CD14-positive monocyte (primary cell): ENCODE data around the gene NOC2L. TPM values are rescaled to one million over a fixed set of nuclear protein-coding genes. Genes with fewer than 3 reads are reported as not detected.

Source experiments
- DNase-seq, 3 donors: peaks; one replicate each; pipeline ENCODE4 v3.0.0-alpha.2; 2011 to 2022
- H2AFZ ChIP-seq: 2 replicates; pipeline ENCODE4 v1.6.0; 2012; ENCODE audit warnings: mild to moderate bottlenecking, low read depth, low read length, inconsistent platforms; ENCODE audit not compliant: insufficient read depth, poor library complexity, severe bottlenecking
- H3K27ac ChIP-seq, 2 donors: 1 replicate in 1 of 2; 2 replicates in 1 of 2; pipeline ENCODE4 v1.5.1; 2012 to 2013; ENCODE audit warnings: low read length in 2 of 2, control low read depth in 1 of 2, inconsistent platforms in 1 of 2, low read depth in 1 of 2, mild to moderate bottlenecking in 1 of 2
- H3K27me3 ChIP-seq, 2 donors: one replicate each; pipeline versions ENCODE4 v1.6.0 to v1.6.1; 2011 to 2013; ENCODE audit warnings: low read length in 2 of 2; ENCODE audit not compliant: control insufficient read depth in 2 of 2, insufficient read depth in 2 of 2
- H3K36me3 ChIP-seq, 2 donors: replicated peaks in 1 of 2; 1 replicate in 1 of 2; 2 replicates in 1 of 2; pipeline versions ENCODE4 v1.5.1 to v1.6.1; 2012 to 2013; ENCODE audit warnings: low read length in 2 of 2, control low read depth in 1 of 2, inconsistent platforms in 1 of 2, mild to moderate bottlenecking in 1 of 2; ENCODE audit not compliant: insufficient read depth in 2 of 2, control insufficient read depth in 1 of 2
- H3K4me1 ChIP-seq, 2 donors: 1 replicate in 1 of 2; 2 replicates in 1 of 2; pipeline versions ENCODE4 v1.5.1 to v1.6.1; 2012 to 2013; ENCODE audit warnings: low read length in 2 of 2, control low read depth in 1 of 2, inconsistent platforms in 1 of 2, mild to moderate bottlenecking in 1 of 2, moderate library complexity in 1 of 2; ENCODE audit not compliant: insufficient read depth in 2 of 2, control insufficient read depth in 1 of 2
- H3K4me2 ChIP-seq: replicated peaks from 2 replicates; pipeline ENCODE3; 2012; ENCODE audit warnings: low read length, moderate library complexity, mild to moderate bottlenecking; ENCODE audit not compliant: poor library complexity, severe bottlenecking; ENCODE audit errors: extremely low read depth
- H3K4me3 ChIP-seq, 3 experiments: fragments of 200-600 bp in 1 of 3; sonication (generic) in 1 of 3; replicated peaks in 1 of 3; 1 replicate in 2 of 3; 2 replicates in 1 of 3; pipeline ENCODE4 v1.5.1; 2011 to 2013; ENCODE audit warnings: low read length in 3 of 3, mild to moderate bottlenecking in 3 of 3, control low read depth in 2 of 3, low read depth in 2 of 3, inconsistent platforms in 1 of 3, moderate library complexity in 1 of 3
- H3K79me2 ChIP-seq: 2 replicates; pipeline ENCODE4 v1.6.0; 2012; ENCODE audit warnings: mild to moderate bottlenecking, control low read depth, inconsistent platforms, low read length, moderate library complexity; ENCODE audit not compliant: insufficient read depth
- H3K9ac ChIP-seq: 2 replicates; pipeline ENCODE4 v1.6.0; 2017; ENCODE audit warnings: low read length, mild to moderate bottlenecking; ENCODE audit not compliant: insufficient read depth, poor library complexity, severe bottlenecking
- H3K9me3 ChIP-seq, 2 donors: replicated peaks in 1 of 2; 1 replicate in 1 of 2; 2 replicates in 1 of 2; pipeline versions ENCODE4 v1.5.1 to v1.6.1; 2012 to 2013; ENCODE audit warnings: low read length in 2 of 2, control low read depth in 1 of 2; ENCODE audit not compliant: control insufficient read depth in 1 of 2, insufficient read depth in 1 of 2
- H4K20me1 ChIP-seq: 2 replicates; pipeline ENCODE4 v1.6.0; 2012; ENCODE audit warnings: mild to moderate bottlenecking, low read length, control low read depth, moderate library complexity; ENCODE audit not compliant: insufficient read depth
- H3K27ac Mint-ChIP-seq, 7 donors: one replicate each; pipeline ENCODE4 v1.8.0; 2020; ENCODE audit warnings: mild to moderate bottlenecking in 7 of 7, mixed read lengths in 7 of 7, moderate library complexity in 6 of 7, inconsistent platforms in 2 of 7
- H3K27me3 Mint-ChIP-seq, 3 donors: one replicate each; pipeline ENCODE4 v1.8.0; 2021 to 2022; ENCODE audit warnings: low read depth in 3 of 3, mild to moderate bottlenecking in 3 of 3, mixed read lengths in 3 of 3, moderate library complexity in 3 of 3, inconsistent platforms in 1 of 3
- H3K36me3 Mint-ChIP-seq, 2 donors: one replicate each; pipeline ENCODE4 v1.8.0; 2020; ENCODE audit warnings: mixed read lengths in 2 of 2, inconsistent platforms in 1 of 2, mild to moderate bottlenecking in 1 of 2
- H3K4me1 Mint-ChIP-seq: one replicate; pipeline ENCODE4 v1.8.0; 2020; ENCODE audit warnings: mild to moderate bottlenecking, mixed read lengths
- H3K4me3 Mint-ChIP-seq, 2 donors: one replicate each; pipeline ENCODE4 v1.8.0; 2020; ENCODE audit warnings: mild to moderate bottlenecking in 2 of 2, mixed read lengths in 2 of 2, moderate library complexity in 1 of 2
- H3K9me3 Mint-ChIP-seq, 7 donors: one replicate each; pipeline ENCODE4 v1.8.0; 2020 to 2022; ENCODE audit warnings: mixed read lengths in 7 of 7, mild to moderate bottlenecking in 6 of 7, moderate library complexity in 6 of 7, inconsistent platforms in 2 of 7
- WGBS: methylation state at CpG from one replicate; pipeline ENCODE4 v1.1.5; 2013; ENCODE audit warnings: missing lambda C conversion rate; ENCODE audit not compliant: insufficient coverage; 5-methylcytosine and 5-hydroxymethylcytosine counted together
- intact Hi-C, 2 donors: fragments of 100-400 bp; cut with micrococcal nuclease; formaldehyde crosslinking; loops; one replicate each; pipeline versions ENCODE4 v1.15.0 to v1.15.1; 2023
- polyA plus RNA-seq, 3 donors: library from polyadenylated mRNA; depleted of rRNA in 1 of 3; unstranded in 2 of 3; stranded (reverse) in 1 of 3; fragments of 300-500 nt in 2 of 3; fragments of >200 nt in 1 of 3; fragmentation: Illumina TruSeq in 2 of 3; gene quantifications; 1 replicate in 2 of 3; 2 replicates in 1 of 3; pipeline ENCODE4 v1.2.3, GENCODE V29; 2012 to 2021
- TF ChIP-seq, protein P1 (sequence below): fragments of 200-600 bp; IDR thresholded peaks from one replicate; pipeline ENCODE4 v1.8.0; 2022; ENCODE audit warnings: antibody characterized with exemption, mild to moderate bottlenecking

NOC2L gene
- polyA plus RNA-seq, 3 donors, result 34.5 to 47.9 (median 35.8) TPM

DNA sequence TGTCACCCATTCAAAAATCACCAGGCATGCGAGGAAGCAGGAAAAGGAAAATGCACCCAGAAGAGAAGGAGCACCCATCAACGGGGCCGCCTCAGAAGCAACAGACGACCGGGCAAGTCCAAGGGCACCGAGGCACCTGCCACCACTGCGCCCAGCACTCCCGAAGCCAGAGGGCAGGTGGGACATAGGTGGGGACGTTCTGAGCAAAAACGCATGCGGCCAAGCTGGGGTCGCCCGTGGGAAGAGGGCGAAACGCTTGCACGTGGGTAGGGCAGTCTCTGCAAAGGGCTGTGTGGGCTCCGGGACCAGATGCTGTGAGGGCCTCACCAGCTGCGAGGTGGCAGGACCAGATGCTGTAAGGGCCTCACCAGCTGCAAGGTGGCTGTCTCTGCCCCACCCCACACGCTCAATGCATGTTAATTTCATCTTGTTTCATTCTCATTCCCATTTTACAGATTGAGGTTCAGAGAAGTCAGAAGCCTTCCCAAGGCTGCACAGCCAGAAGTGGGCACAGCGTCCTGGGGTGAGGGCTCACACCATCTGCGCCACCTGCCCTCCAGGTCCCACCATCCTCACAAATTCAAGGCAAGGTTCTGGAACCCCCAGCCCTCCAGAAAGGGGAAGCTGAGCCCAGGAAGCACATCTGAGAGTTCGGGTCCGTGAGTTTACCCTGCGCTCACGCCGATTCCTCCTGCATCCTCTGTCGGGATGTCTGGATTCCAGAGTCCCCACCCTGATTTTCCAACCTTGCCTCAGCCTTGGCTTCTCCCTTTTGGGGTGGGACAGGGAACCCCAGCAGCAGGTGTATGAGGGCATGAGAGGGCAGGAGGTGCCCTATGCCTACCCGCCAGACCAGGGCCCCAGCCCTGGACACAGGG lies 43.5 kb downstream of the NOC2L start:
- Histone ChIP-seq H3K27me3 (peaks cover 0 to 22% of the 10 kb centered on the region in 2 donors), H3K4me1 (peaks cover under 1 to 2% of the 10 kb centered on the region in 2 donors), H3K9me3 (no peaks in the 10 kb centered on the region), H3K4me2 (no peak overlapping the region), H2AFZ (no peak overlapping the region), H3K27ac (no peak overlapping the region), H3K9ac (no peak overlapping the region), H3K36me3 (no peaks in the 10 kb centered on the region), H3K79me2 (no peaks in the 10 kb centered on the region), H3K4me3 (no peak overlapping the region), H4K20me1 (no peaks in the 10 kb centered on the region)
- DNase-seq, result no peak
- Mint-ChIP-seq H3K4me3 (no peak overlapping the region), H3K4me1 (peaks cover 12% of the 10 kb centered on the region), H3K9me3 (peaks cover 0 to 4% (median 2%) of the 10 kb centered on the region in 7 donors), H3K27ac (no peak overlapping the region), H3K27me3 (peaks cover 34 to 71% (median 35%) of the 10 kb centered on the region in 3 donors), H3K36me3 (no peaks in the 10 kb centered on the region)
- 73% methylated on average over 21 of the region's 28 CpGs for WGBS
- intact Hi-C loops, result no loop called here
- TF ChIP-seq, protein P1, sequence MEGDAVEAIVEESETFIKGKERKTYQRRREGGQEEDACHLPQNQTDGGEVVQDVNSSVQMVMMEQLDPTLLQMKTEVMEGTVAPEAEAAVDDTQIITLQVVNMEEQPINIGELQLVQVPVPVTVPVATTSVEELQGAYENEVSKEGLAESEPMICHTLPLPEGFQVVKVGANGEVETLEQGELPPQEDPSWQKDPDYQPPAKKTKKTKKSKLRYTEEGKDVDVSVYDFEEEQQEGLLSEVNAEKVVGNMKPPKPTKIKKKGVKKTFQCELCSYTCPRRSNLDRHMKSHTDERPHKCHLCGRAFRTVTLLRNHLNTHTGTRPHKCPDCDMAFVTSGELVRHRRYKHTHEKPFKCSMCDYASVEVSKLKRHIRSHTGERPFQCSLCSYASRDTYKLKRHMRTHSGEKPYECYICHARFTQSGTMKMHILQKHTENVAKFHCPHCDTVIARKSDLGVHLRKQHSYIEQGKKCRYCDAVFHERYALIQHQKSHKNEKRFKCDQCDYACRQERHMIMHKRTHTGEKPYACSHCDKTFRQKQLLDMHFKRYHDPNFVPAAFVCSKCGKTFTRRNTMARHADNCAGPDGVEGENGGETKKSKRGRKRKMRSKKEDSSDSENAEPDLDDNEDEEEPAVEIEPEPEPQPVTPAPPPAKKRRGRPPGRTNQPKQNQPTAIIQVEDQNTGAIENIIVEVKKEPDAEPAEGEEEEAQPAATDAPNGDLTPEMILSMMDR, result no peak

- Mint-ChIP-seq H3K27ac (no peak overlapping the region), H3K4me3 (no peak overlapping the region), H3K9me3 (peaks cover 0 to 5% (median 2%) of the 10 kb centered on the region in 7 donors), H3K27me3 (peaks cover 33 to 71% (median 34%) of the 10 kb centered on the region in 3 donors), H3K4me1 (peaks cover 10% of the 10 kb centered on the region), H3K36me3 (no peaks in the 10 kb centered on the region)
- Histone ChIP-seq H3K27me3 (peaks cover 0 to 20% of the 10 kb centered on the region in 2 donors), H3K4me1 (no peaks in the 10 kb centered on the region), H2AFZ (no peak overlapping the region), H3K9ac (no peak overlapping the region), H3K27ac (no peak overlapping the region), H3K36me3 (no peaks in the 10 kb centered on the region), H3K79me2 (no peaks in the 10 kb centered on the region), H3K9me3 (no peaks in the 10 kb centered on the region), H4K20me1 (no peaks in the 10 kb centered on the region), H3K4me2 (no peak overlapping the region), H3K4me3 (no peak overlapping the region)
- intact Hi-C loops, result no loop called here
- TF ChIP-seq, protein P1, result no peak
- DNase-seq, result no peak
- WGBS, result 76% methylated on average over 4 of the region's 6 CpGs
Observed at GRCh38 chr1:914891-915280, 44.2 kb downstream of the NOC2L start.
